Body of pancreas (tissue), 4 donors: ENCODE data around the gene DGCR8. TPM values are rescaled to one million over a fixed set of nuclear protein-coding genes. Genes with fewer than 3 reads are reported as not detected.

ENCODE experiments used
- ATAC-seq: fragments of 150-250 bp; one replicate; pipeline ENCODE4 v1.9.1; 2016
- DNase-seq, 4 donors: peaks; one replicate each; pipeline ENCODE4 v3.0.0-alpha.2; 2019
- H3K27ac ChIP-seq, 4 donors: fragments of 200-600 bp; sonication (generic); 1 replicate in 3 of 4; 2 replicates in 1 of 4; pipeline versions ENCODE4 v1.5.1 to v1.6.1; 2016 to 2019; ENCODE audit warnings: mild to moderate bottlenecking in 1 of 4, mixed read lengths in 1 of 4, moderate library complexity in 1 of 4
- H3K27me3 ChIP-seq, 2 donors: fragments of 200-600 bp; sonication (generic); one replicate each; pipeline ENCODE4 v1.6.0; 2016; ENCODE audit warnings: mild to moderate bottlenecking in 1 of 2
- H3K36me3 ChIP-seq, 2 donors: fragments of 200-600 bp; sonication (generic); replicated peaks in 1 of 2; 2 replicates each; pipeline ENCODE4 v1.5.1; 2016; ENCODE audit warnings: low read depth in 2 of 2; ENCODE audit not compliant: insufficient read depth in 1 of 2
- H3K4me1 ChIP-seq: fragments of 200-600 bp; sonication (generic); one replicate; pipeline ENCODE4 v1.6.0; 2016
- H3K4me3 ChIP-seq, 2 donors: fragments of 200-600 bp; sonication (generic); 1 replicate in 1 of 2; 2 replicates in 1 of 2; pipeline ENCODE4 v1.5.1; 2016 to 2019
- H3K9me3 ChIP-seq, 3 donors: fragments of 200-600 bp; sonication (generic); 1 replicate in 2 of 3; 2 replicates in 1 of 3; pipeline ENCODE4 v1.5.1; 2016
- CTCF ChIP-seq, 7 experiments: fragments of 450-650 bp in 4 of 7; fragments of 200-600 bp in 3 of 7; sonication (generic) in 3 of 7; IDR thresholded peaks; one replicate each; pipeline ENCODE4 v1.5.1; 2016 to 2019; ENCODE audit warnings: antibody characterized with exemption in 7 of 7
- POLR2A ChIP-seq, 3 donors: fragments of 450-650 bp; IDR thresholded peaks; one replicate each; pipeline ENCODE4 v1.6.1; 2016; ENCODE audit warnings: antibody characterized with exemption in 3 of 3, mild to moderate bottlenecking in 2 of 3
- WGBS, 2 donors: methylation state at CpG; one replicate each; pipeline ENCODE4 v1.1.5; 2017; 5-methylcytosine and 5-hydroxymethylcytosine counted together
- intact Hi-C: fragments of 100-400 bp; cut with DNase I; formaldehyde crosslinking; loops from one replicate; pipeline ENCODE4 v1.15.1; 2023
- total RNA-seq, 2 donors: library from RNA; depleted of rRNA; stranded (reverse); fragments of >200 nt; gene quantifications; one replicate each; pipeline ENCODE4 v1.1.0, GENCODE V29; 2016

The DGCR8 gene
- total RNA-seq, 2 donors from 2014 or later, result 25.7 to 53.4 TPM

- no peak for DNase-seq
- 91 to 100% methylated on average over 1 to 11 of the region's 11 CpGs for whole genome bisulfite sequencing, 2 donors
- no peak for ATAC-seq
- TF ChIP-seq CTCF (IDR thresholded peaks at IDR 0.05) (no peak), POLR2A (IDR thresholded peaks at IDR 0.05) (no peak)
- peaks cover 10% of the 10 kb centered on the region for H3K4me1 ChIP-seq
- peaks cover 0 to 6% of the 10 kb centered on the region in 2 donors for H3K36me3 ChIP-seq
- H3K4me3 ChIP-seq, result no peak overlapping the region
- no peaks in the 10 kb centered on the region for H3K9me3 ChIP-seq
- H3K27me3 ChIP-seq, result no peaks in the 10 kb centered on the region
- H3K27ac ChIP-seq, result no peak overlapping the region
- intact Hi-C loops, result loop anchor here (5.0 kb wide), 1 partner anchor 152 kb away; no protein-coding TSS in a partner anchor
Observed at GRCh38 chr22:20124083-20124787, 44.2 kb downstream of the DGCR8 start.

GRCh38 chr22:20125201-20126174, 45.4 kb downstream of the DGCR8 start:
- Histone ChIP-seq H3K9me3 (no peaks in the 10 kb centered on the region), H3K36me3 (peaks cover 0 to 1% of the 10 kb centered on the region in 2 donors), H3K27ac (no peak overlapping the region), H3K4me1 (peaks cover 9% of the 10 kb centered on the region), H3K27me3 (no peaks in the 10 kb centered on the region), H3K4me3 (no peak overlapping the region)
- intact Hi-C loops, result no loop called here
- ATAC-seq (no peak), DNase-seq (no peak)
- 85% methylated on average over 10 to 32 of the region's 32 CpGs for WGBS, 2 donors
- TF ChIP-seq CTCF (IDR thresholded peaks at IDR 0.05) (no peak), POLR2A (IDR thresholded peaks at IDR 0.05) (no peak)

- Histone ChIP-seq H3K4me3 (no peak overlapping the region), H3K9me3 (no peaks in the 10 kb centered on the region), H3K4me1 (peaks cover 13% of the 10 kb centered on the region), H3K27ac (no peak overlapping the region), H3K36me3 (no peaks in the 10 kb centered on the region), H3K27me3 (no peaks in the 10 kb centered on the region)
- 84 to 88% methylated on average over 17 to 19 of the region's 19 CpGs for WGBS, 2 donors
- TF ChIP-seq POLR2A (IDR thresholded peaks at IDR 0.05) (no peak), CTCF (IDR thresholded peaks at IDR 0.05) (no peak)
- DNase-seq (no peak), ATAC-seq (no peak)
- intact Hi-C loops, result no loop called here
Observed at GRCh38 chr22:20126284-20127029, 46.4 kb downstream of the DGCR8 start.

- no peak for DNase-seq
- intact Hi-C loops, result no loop called here
- H3K27me3 ChIP-seq, result no peaks in the 10 kb centered on the region
- H3K4me1 ChIP-seq, result peaks cover 15% of the 10 kb centered on the region
- WGBS, 2 donors, result 91 to 98% methylated on average over 7 to 10 of the region's 15 CpGs
- no peak for ATAC-seq
- TF ChIP-seq CTCF (IDR thresholded peaks at IDR 0.05) (no peak), POLR2A (IDR thresholded peaks at IDR 0.05) (no peak)
- H3K9me3 ChIP-seq, result no peaks in the 10 kb centered on the region
- H3K4me3 ChIP-seq, result no peak overlapping the region
- H3K27ac ChIP-seq, result no peak overlapping the region
- no peaks in the 10 kb centered on the region for H3K36me3 ChIP-seq
Observed at GRCh38 chr22:20127318-20127868, 47.4 kb downstream of the DGCR8 start.
